Karpas-422 (cell line): ENCODE measurements around the gene STH. TPM values are rescaled to one million over a fixed set of nuclear protein-coding genes. Genes with fewer than 3 reads are reported as not detected.

ENCODE experiments used
- DNase-seq: peaks from one replicate; pipeline ENCODE4 v3.0.0-alpha.2; 2015
- H2AFZ ChIP-seq: fragments of 200-600 bp; sonication (generic); 2 replicates; pipeline ENCODE4 v1.6.1; 2014; ENCODE audit warnings: antibody characterized with exemption, low read length, mixed read lengths
- H3K27ac ChIP-seq: fragments of 200-600 bp; sonication (generic); 2 replicates; pipeline ENCODE4 v1.5.1; 2014; ENCODE audit warnings: mild to moderate bottlenecking, low read length, moderate library complexity
- H3K27me3 ChIP-seq: fragments of 200-600 bp; sonication (generic); 2 replicates; pipeline ENCODE4 v1.6.1; 2014; ENCODE audit warnings: low read length, mixed read lengths
- H3K36me3 ChIP-seq: fragments of 200-600 bp; sonication (generic); 2 replicates; pipeline ENCODE4 v1.6.1; 2014; ENCODE audit warnings: low read length, mixed read lengths; ENCODE audit not compliant: insufficient read depth
- H3K4me1 ChIP-seq: fragments of 200-600 bp; sonication (generic); 2 replicates; pipeline ENCODE4 v1.6.1; 2014; ENCODE audit warnings: mild to moderate bottlenecking, low read length, mixed read lengths
- H3K4me2 ChIP-seq: fragments of 200-600 bp; sonication (generic); 2 replicates; pipeline ENCODE4 v1.6.1; 2014; ENCODE audit warnings: low read length, low read depth, mild to moderate bottlenecking; ENCODE audit not compliant: poor library complexity, severe bottlenecking
- H3K4me3 ChIP-seq: fragments of 200-600 bp; sonication (generic); 2 replicates; pipeline ENCODE4 v1.5.1; 2014; ENCODE audit warnings: mild to moderate bottlenecking, antibody characterized with exemption, low read length, mixed read lengths
- H3K79me2 ChIP-seq: fragments of 200-600 bp; sonication (generic); 2 replicates; pipeline ENCODE4 v1.6.1; 2014; ENCODE audit warnings: mild to moderate bottlenecking, low read length, mixed read lengths
- H3K9ac ChIP-seq: fragments of 200-600 bp; sonication (generic); 2 replicates; pipeline ENCODE4 v1.6.0; 2014; ENCODE audit warnings: low read length
- H3K9me2 ChIP-seq: fragments of 200-600 bp; sonication (generic), shearing (Covaris generic); replicated peaks from 2 replicates; pipeline ENCODE4 v1.6.0; 2014; ENCODE audit warnings: mild to moderate bottlenecking, low read length, moderate library complexity; ENCODE audit not compliant: insufficient read depth
- H3K9me3 ChIP-seq: fragments of 300-700, 200-600 bp; sonication (generic); 2 replicates; pipeline ENCODE4 v1.6.1; 2014; ENCODE audit warnings: low read length, mixed read lengths
- H4K20me1 ChIP-seq: fragments of 200-600 bp; sonication (generic); 2 replicates; pipeline ENCODE4 v1.6.1; 2014; ENCODE audit warnings: mild to moderate bottlenecking, antibody characterized with exemption, low read length, low read depth; ENCODE audit not compliant: insufficient read depth
- total RNA-seq: library from RNA; depleted of rRNA; stranded (reverse); fragments of >200 nt; shearing (Covaris generic); gene quantifications from 2 replicates; pipeline ENCODE4 v1.2.3, GENCODE V29; 2014; ENCODE audit warnings: low replicate concordance

Gene STH
- total RNA-seq, 1 experiment from 2014 or later: not detected

DNA sequence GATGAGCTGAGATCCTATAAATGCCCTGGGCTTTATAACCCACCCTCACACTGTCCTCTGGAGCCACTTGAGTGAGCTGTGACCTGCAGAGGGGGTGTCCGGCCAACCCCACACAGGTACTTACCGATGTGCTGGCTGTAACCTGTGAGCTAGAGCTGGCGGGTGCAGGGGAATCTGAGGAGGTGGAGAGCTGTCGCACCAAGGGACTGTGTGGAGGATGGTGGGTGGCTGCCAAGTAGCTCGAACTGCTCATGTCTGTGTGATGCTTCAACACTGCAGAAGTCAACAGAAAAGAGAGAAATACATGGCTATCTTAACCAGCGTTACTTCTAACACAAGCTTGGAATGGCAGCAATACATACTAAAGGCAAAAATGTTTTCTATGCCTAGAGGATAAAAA, 39.4 kb downstream of the STH start:
- Histone ChIP-seq H3K9ac (no peak overlapping the region), H3K4me1 (no peaks in the 10 kb centered on the region), H3K9me2 (no peaks in the 10 kb centered on the region), H4K20me1 (0 out of 2 replicates have a peak, but pooled peaks cover 4% of the 10 kb centered on the region), H3K79me2 (peaks cover 14% of the 10 kb centered on the region), H3K4me3 (no peak overlapping the region), H3K9me3 (no peaks in the 10 kb centered on the region), H3K27ac (no peak overlapping the region), H2AFZ (no peak overlapping the region), H3K27me3 (no peaks in the 10 kb centered on the region), H3K4me2 (no peak overlapping the region), H3K36me3 (peaks cover 60% of the 10 kb centered on the region)
- DNase-seq: no peak

DNA sequence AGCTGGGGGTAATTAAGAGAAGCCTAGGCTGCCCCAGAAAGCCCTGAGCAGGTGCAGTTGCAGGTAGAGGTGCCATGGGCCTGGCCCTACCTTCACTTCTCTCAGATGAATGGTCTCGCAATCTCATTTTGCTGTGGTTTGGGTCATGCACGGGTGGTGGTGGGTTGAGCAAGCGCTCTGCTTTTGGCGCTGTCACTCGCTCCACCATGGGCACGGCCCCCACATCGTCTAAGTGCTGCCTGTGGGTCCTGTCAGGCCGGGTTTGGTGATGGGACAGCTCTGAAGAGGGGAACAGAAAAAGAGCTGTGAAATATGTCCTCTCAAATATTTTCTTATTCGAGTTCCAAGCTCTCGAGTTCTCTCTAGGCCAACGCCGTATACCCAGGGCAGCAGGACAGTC, 39.9 kb downstream of the STH start:
- no peaks in the 10 kb centered on the region for H3K4me1 ChIP-seq
- H3K27me3 ChIP-seq: no peaks in the 10 kb centered on the region
- H2AFZ ChIP-seq: no peak overlapping the region
- no peak overlapping the region for H3K9ac ChIP-seq
- H3K9me3 ChIP-seq: no peaks in the 10 kb centered on the region
- peaks cover 64% of the 10 kb centered on the region for H3K36me3 ChIP-seq
- no peak overlapping the region for H3K27ac ChIP-seq
- no peak overlapping the region for H3K4me3 ChIP-seq
- H4K20me1 ChIP-seq: 0 out of 2 replicates have a peak, but pooled peaks cover 4% of the 10 kb centered on the region
- DNase-seq: no peak
- no peaks in the 10 kb centered on the region for H3K9me2 ChIP-seq
- no peak overlapping the region for H3K4me2 ChIP-seq
- H3K79me2 ChIP-seq: peaks cover 19% of the 10 kb centered on the region

- Histone ChIP-seq H3K4me2 (no peak overlapping the region), H3K27me3 (no peaks in the 10 kb centered on the region), H3K9me3 (no peaks in the 10 kb centered on the region), H3K27ac (no peak overlapping the region), H3K4me3 (no peak overlapping the region), H3K79me2 (peaks cover 25% of the 10 kb centered on the region), H3K36me3 (peaks cover 64% of the 10 kb centered on the region), H4K20me1 (0 out of 2 replicates have a peak, but pooled peaks cover 3% of the 10 kb centered on the region), H3K4me1 (peaks cover 3% of the 10 kb centered on the region), H3K9me2 (no peaks in the 10 kb centered on the region), H3K9ac (no peak overlapping the region), H2AFZ (no peak overlapping the region)
- DNase-seq: no peak
Observed at GRCh38 chr17:46039592-46040186, 40.6 kb downstream of the STH start.

GRCh38 chr17:46042246-46042645, 43.2 kb downstream of the STH start:
- Histone ChIP-seq H4K20me1 (no peaks in the 10 kb centered on the region), H3K4me2 (no peak overlapping the region), H3K9me2 (no peaks in the 10 kb centered on the region), H3K36me3 (peaks cover 59% of the 10 kb centered on the region), H3K27ac (no peak overlapping the region), H3K79me2 (peaks cover 27% of the 10 kb centered on the region), H3K4me1 (peaks cover 13% of the 10 kb centered on the region), H3K27me3 (no peaks in the 10 kb centered on the region), H3K4me3 (no peak overlapping the region), H2AFZ (no peak overlapping the region), H3K9ac (no peak overlapping the region), H3K9me3 (no peaks in the 10 kb centered on the region)
- DNase-seq: no peak

GRCh38 chr17:46042925-46043324, 43.9 kb downstream of the STH start:
- H3K27me3 ChIP-seq: no peaks in the 10 kb centered on the region
- no peaks in the 10 kb centered on the region for H3K9me3 ChIP-seq
- no peak overlapping the region for H3K4me2 ChIP-seq
- peaks cover 27% of the 10 kb centered on the region for H3K79me2 ChIP-seq
- no peak for DNase-seq
- H3K36me3 ChIP-seq: peaks cover 52% of the 10 kb centered on the region
- no peaks in the 10 kb centered on the region for H3K9me2 ChIP-seq
- H4K20me1 ChIP-seq: no peaks in the 10 kb centered on the region
- H3K4me3 ChIP-seq: no peak overlapping the region
- no peak overlapping the region for H3K27ac ChIP-seq
- H2AFZ ChIP-seq: no peak overlapping the region
- peaks cover 13% of the 10 kb centered on the region for H3K4me1 ChIP-seq
- H3K9ac ChIP-seq: no peak overlapping the region

GRCh38 chr17:46043606-46044005, 44.6 kb downstream of the STH start:
- H3K79me2 ChIP-seq: peaks cover 27% of the 10 kb centered on the region
- H3K27me3 ChIP-seq: no peaks in the 10 kb centered on the region
- H4K20me1 ChIP-seq: no peaks in the 10 kb centered on the region
- no peak overlapping the region for H2AFZ ChIP-seq
- H3K36me3 ChIP-seq: peaks cover 51% of the 10 kb centered on the region
- no peak overlapping the region for H3K4me3 ChIP-seq
- peaks cover 13% of the 10 kb centered on the region for H3K4me1 ChIP-seq
- H3K9me3 ChIP-seq: no peaks in the 10 kb centered on the region
- DNase-seq: no peak
- no peak overlapping the region; the same call in 1 of the 2 replicates for H3K27ac ChIP-seq
- no peaks in the 10 kb centered on the region for H3K9me2 ChIP-seq
- H3K9ac ChIP-seq: no peak overlapping the region
- no peak overlapping the region for H3K4me2 ChIP-seq

DNA sequence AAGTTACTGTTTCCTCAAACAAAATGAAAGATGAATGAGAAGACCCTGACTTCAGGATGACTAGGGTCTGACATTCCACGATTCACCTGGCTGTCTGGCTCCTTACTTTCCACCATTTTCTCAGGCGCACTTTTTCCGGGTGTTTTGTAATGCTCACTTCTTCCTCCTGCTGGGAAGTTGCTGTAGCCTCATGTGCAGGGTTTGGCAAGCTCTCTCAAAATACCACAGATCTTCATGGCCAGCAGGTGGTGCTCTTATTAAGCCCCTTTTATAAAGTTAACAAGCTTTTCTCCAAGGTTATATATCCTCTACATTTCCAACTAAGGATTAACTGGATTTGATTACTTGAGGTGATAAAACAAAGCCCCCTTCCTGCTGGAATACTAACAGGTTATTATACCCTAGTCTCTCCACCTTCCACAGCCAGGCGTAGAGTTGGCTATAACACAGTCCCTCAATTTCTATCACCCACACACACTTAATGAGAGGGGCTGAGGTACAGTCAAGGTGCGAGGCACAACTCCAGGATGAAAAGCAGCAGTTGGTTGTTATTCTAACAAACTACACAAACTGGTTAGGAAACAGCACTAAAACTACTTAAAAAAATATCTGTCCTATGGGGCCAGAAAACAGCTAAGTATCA, 45.4 kb downstream of the STH start:
- Histone ChIP-seq H4K20me1 (no peaks in the 10 kb centered on the region), H3K36me3 (peaks cover 46% of the 10 kb centered on the region), H3K9me3 (no peaks in the 10 kb centered on the region), H3K79me2 (peaks cover 27% of the 10 kb centered on the region), H3K27ac (peak overlapping the region; percentile 19), H3K9me2 (no peaks in the 10 kb centered on the region), H3K4me1 (peaks cover 13% of the 10 kb centered on the region), H3K27me3 (no peaks in the 10 kb centered on the region), H3K4me3 (no peak overlapping the region), H3K4me2 (no peak overlapping the region), H3K9ac (no peak overlapping the region), H2AFZ (no peak overlapping the region)
- DNase-seq: peak; percentile 84

GRCh38 chr17:46044989-46045388, 45.9 kb downstream of the STH start:
- H3K4me2 ChIP-seq: no peak overlapping the region
- no peak for DNase-seq
- no peak overlapping the region for H3K4me3 ChIP-seq
- no peaks in the 10 kb centered on the region for H3K9me3 ChIP-seq
- peaks cover 27% of the 10 kb centered on the region for H3K79me2 ChIP-seq
- no peak overlapping the region for H2AFZ ChIP-seq
- no peaks in the 10 kb centered on the region for H4K20me1 ChIP-seq
- no peaks in the 10 kb centered on the region for H3K27me3 ChIP-seq
- H3K9ac ChIP-seq: no peak overlapping the region
- no peaks in the 10 kb centered on the region for H3K9me2 ChIP-seq
- H3K4me1 ChIP-seq: peaks cover 13% of the 10 kb centered on the region
- peaks cover 41% of the 10 kb centered on the region for H3K36me3 ChIP-seq
- peak overlapping the region; percentile 19; the same call in 1 of the 2 replicates for H3K27ac ChIP-seq
